Measurements from ENCODE around the gene RIMBP2. TPM values are rescaled to one million over a fixed set of nuclear protein-coding genes. Genes with fewer than 3 reads are reported as not detected.

RIMBP2 gene
- total and polyA plus RNA-seq, 2 experiments from 2014 or later = 0.31 to 0.37 TPM

- no peak for TF ChIP-seq ETS1 (IDR thresholded peaks at IDR 0.05)
- no peak for TF ChIP-seq NANOG (IDR thresholded peaks at IDR 0.05; ENCODE audit: borderline replicate concordance)
- TF ChIP-seq CTCF (conservative IDR thresholded peaks at IDR 0.05; ENCODE audit: low read depth in 2 of 2) = no peak
- no peak for TF ChIP-seq EZH2phosphoT487 (IDR thresholded peaks at IDR 0.05; ENCODE audit: unreplicated experiment)
- no peak for TF ChIP-seq STAT1 (IDR thresholded peaks at IDR 0.05; ENCODE audit: unreplicated experiment)
Measured at GRCh38 chr12:130504840-130505175, 211.3 kb downstream of the RIMBP2 start (continued).

GRCh38 chr12:130504110-130504839 is 211.8 kb downstream of the RIMBP2 start:
- Histone ChIP-seq H3K79me2 (replicated peaks; ENCODE audit: insufficient read depth) (no peaks in the 10 kb centered on the region), H3K4me3 (no peak overlapping the region), H3K4me2 (no peak overlapping the region), H2AFZ (no peak overlapping the region), H3K27me3 (ENCODE audit: insufficient read depth) (no peaks in the 10 kb centered on the region), H3K36me3 (ENCODE audit: insufficient read depth) (no peaks in the 10 kb centered on the region), H3K27ac (ENCODE audit: low read depth) (no peak overlapping the region), H4K20me1 (replicated peaks; ENCODE audit: insufficient read depth) (no peaks in the 10 kb centered on the region), H3K4me1 (ENCODE audit: insufficient read depth) (no peaks in the 10 kb centered on the region), H3K9me2 (ENCODE audit: insufficient read depth) (no peaks in the 10 kb centered on the region), H3F3A (replicated peaks; ENCODE audit: low read depth) (no peaks in the 10 kb centered on the region)
- Mint-ChIP-seq H3K27ac (no peak overlapping the region), H3K9me3 (peaks cover 92% of the 10 kb centered on the region), H3K36me3 (ENCODE audit: low read depth) (peaks cover 35% of the 10 kb centered on the region), H3K4me1 (no peaks in the 10 kb centered on the region), H3K27me3 (ENCODE audit: insufficient read depth, low read depth, poor library complexity) (peaks cover 7% of the 10 kb centered on the region), H3K4me3 (no peak overlapping the region)
- ATAC-seq (no peak), DNase-seq (ENCODE audit: low spot score) (no peak)
- no peak for TF ChIP-seq CREB1 (CRISPR knock-in tag; IDR thresholded peaks at IDR 0.05; ENCODE audit: low read depth)
- no peak for TF ChIP-seq ETS1 (IDR thresholded peaks at IDR 0.05)
- no peak for TF ChIP-seq ZNF462 (CRISPR knock-in tag; IDR thresholded peaks at IDR 0.05)
- no peak for TF ChIP-seq CTCF (conservative IDR thresholded peaks at IDR 0.05; ENCODE audit: low read depth in 2 of 2)
